Naive thymus-derived CD4-positive, alpha-beta T cell (primary cell): ENCODE data around the gene TPH2. TPM values are rescaled to one million over a fixed set of nuclear protein-coding genes. Genes with fewer than 3 reads are reported as not detected.

Experiments used
- ATAC-seq: fragments of 150-1000 bp; cut with Tn5 transposase; 2 replicates; pipeline ENCODE4 v1.10.0; 2021; ENCODE audit warnings: mild to moderate bottlenecking, moderate library complexity
- CTCF ChIA-PET: fragments of 350-600 bp; sonication (Branson Sonifier 250); formaldehyde crosslinking; loops from one replicate; lab custom pipeline; 2021; ENCODE audit warnings: antibody characterized with exemption; lab: Charles Lee
- POLR2A ChIA-PET: fragments of 350-600 bp; sonication (Branson Sonifier 250); formaldehyde crosslinking; loops from one replicate; lab custom pipeline; 2021; ENCODE audit warnings: antibody characterized with exemption, inconsistent platforms; lab: Charles Lee
- DNase-seq, 9 donors: peaks; one replicate each; pipeline versions ENCODE4 v3.0.0 to v3.0.0-alpha.2; 2020 to 2022; ENCODE audit warnings: mixed read lengths in 1 of 9
- H3K27ac ChIP-seq: one replicate; pipeline ENCODE4 v1.7.0; 2013; ENCODE audit warnings: mild to moderate bottlenecking, low read depth, low read length, moderate library complexity
- H3K27me3 ChIP-seq, 2 donors: one replicate each; pipeline ENCODE4 v1.7.0; 2013; ENCODE audit warnings: low read length in 2 of 2, mild to moderate bottlenecking in 2 of 2, moderate library complexity in 2 of 2; ENCODE audit not compliant: control insufficient read depth in 2 of 2, insufficient read depth in 2 of 2
- H3K36me3 ChIP-seq, 3 experiments: 1 replicate in 2 of 3; 2 replicates in 1 of 3; pipeline ENCODE4 v1.7.0; 2013; ENCODE audit warnings: low read length in 3 of 3, mild to moderate bottlenecking in 3 of 3, moderate library complexity in 1 of 3; ENCODE audit not compliant: insufficient read depth in 3 of 3, control insufficient read depth in 2 of 3
- H3K4me1 ChIP-seq, 2 donors: one replicate each; pipeline ENCODE4 v1.7.0; 2013; ENCODE audit warnings: low read length in 2 of 2, mild to moderate bottlenecking in 2 of 2, moderate library complexity in 1 of 2; ENCODE audit not compliant: control insufficient read depth in 2 of 2, insufficient read depth in 2 of 2
- H3K4me3 ChIP-seq: 2 replicates; pipeline ENCODE4 v1.7.0; 2013; ENCODE audit warnings: mild to moderate bottlenecking, low read length
- H3K9me3 ChIP-seq, 3 experiments: 1 replicate in 2 of 3; 2 replicates in 1 of 3; pipeline ENCODE4 v1.7.0; 2013; ENCODE audit warnings: low read length in 3 of 3; ENCODE audit not compliant: control insufficient read depth in 2 of 3
- H3K27ac Mint-ChIP-seq, 9 donors: one replicate each; pipeline ENCODE4 v1.8.0; 2020 to 2022; ENCODE audit warnings: mixed read lengths in 9 of 9, mild to moderate bottlenecking in 8 of 9, moderate library complexity in 5 of 9, inconsistent platforms in 2 of 9
- H3K27me3 Mint-ChIP-seq, 5 donors: one replicate each; pipeline ENCODE4 v1.8.0; 2021 to 2022; ENCODE audit warnings: mixed read lengths in 5 of 5, mild to moderate bottlenecking in 1 of 5
- H3K36me3 Mint-ChIP-seq, 5 donors: one replicate each; pipeline ENCODE4 v1.8.0; 2020 to 2022; ENCODE audit warnings: mixed read lengths in 5 of 5, mild to moderate bottlenecking in 3 of 5, inconsistent platforms in 1 of 5
- H3K4me1 Mint-ChIP-seq, 7 donors: one replicate each; pipeline ENCODE4 v1.8.0; 2020 to 2022; ENCODE audit warnings: mixed read lengths in 7 of 7, mild to moderate bottlenecking in 3 of 7, inconsistent platforms in 1 of 7
- H3K4me3 Mint-ChIP-seq, 10 donors: one replicate each; pipeline ENCODE4 v1.8.0; 2020 to 2022; ENCODE audit warnings: mild to moderate bottlenecking in 10 of 10, mixed read lengths in 10 of 10, moderate library complexity in 6 of 10, inconsistent platforms in 2 of 10
- H3K9me3 Mint-ChIP-seq, 11 donors: one replicate each; pipeline ENCODE4 v1.8.0; 2020 to 2022; ENCODE audit warnings: mixed read lengths in 11 of 11, mild to moderate bottlenecking in 4 of 11, inconsistent platforms in 1 of 11, moderate library complexity in 1 of 11
- intact Hi-C, 2 donors: fragments of 100-400 bp; cut with micrococcal nuclease; formaldehyde crosslinking; loops; one replicate each; pipeline ENCODE4 v1.15.1; 2023
- polyA plus RNA-seq, 2 donors: library from polyadenylated mRNA; unstranded; fragments of 300-500 nt; fragmentation: Illumina TruSeq; gene quantifications; one replicate each; pipeline ENCODE4 v1.2.3, GENCODE V29; 2021
- total RNA-seq, 6 experiments: library from RNA in 5 of 6; stranded (reverse) in 5 of 6; gene quantifications; 1 replicate in 5 of 6; 2 replicates in 1 of 6; pipeline ENCODE4 v1.2.3 and lab custom pipeline; 2021 to 2026

The TPH2 gene
- total and polyA plus RNA-seq, 7 experiments from 2014 or later: 0.16 TPM; not detected in 6

GRCh38 chr12:72057330-72057914 is 118.8 kb downstream of the TPH2 start:
- Histone ChIP-seq H3K4me3 (no peak overlapping the region), H3K36me3 (no peaks in the 10 kb centered on the region), H3K9me3 (no peaks in the 10 kb centered on the region), H3K27me3 (no peaks in the 10 kb centered on the region), H3K27ac (no peak overlapping the region), H3K4me1 (no peaks in the 10 kb centered on the region)
- ATAC-seq: no peak
- H3K4me1 Mint-ChIP-seq: no peaks in the 10 kb centered on the region
- no peak for DNase-seq
- peaks cover 0 to 10% (median 7%) of the 10 kb centered on the region in 5 donors for H3K27me3 Mint-ChIP-seq
- CTCF ChIA-PET: no interaction called here
- POLR2A ChIA-PET: no interaction called here
- peaks cover 0 to 9% (median 0%) of the 10 kb centered on the region in 11 donors for H3K9me3 Mint-ChIP-seq
- H3K27ac Mint-ChIP-seq: no peak overlapping the region
- intact Hi-C loops: no loop called here
- H3K4me3 Mint-ChIP-seq: no peak overlapping the region
- H3K36me3 Mint-ChIP-seq: no peaks in the 10 kb centered on the region

GRCh38 chr12:72063073-72063472 is 124.4 kb downstream of the TPH2 start:
- POLR2A ChIA-PET: no interaction called here

GRCh38 chr12:72071030-72071429 is 132.4 kb downstream of the TPH2 start:
- no peak overlapping the region for H3K27ac Mint-ChIP-seq
- Histone ChIP-seq H3K4me3 (no peak overlapping the region), H3K9me3 (no peaks in the 10 kb centered on the region), H3K4me1 (no peaks in the 10 kb centered on the region), H3K27ac (no peak overlapping the region), H3K36me3 (no peaks in the 10 kb centered on the region), H3K27me3 (no peaks in the 10 kb centered on the region)
- no peak overlapping the region for H3K4me3 Mint-ChIP-seq
- H3K9me3 Mint-ChIP-seq: peaks cover 4 to 28% (median 12%) of the 10 kb centered on the region in 11 donors
- ChIA-PET CTCF (no interaction called here), POLR2A (no interaction called here)
- no peaks in the 10 kb centered on the region for H3K4me1 Mint-ChIP-seq
- no peak for ATAC-seq
- peaks cover 0 to 6% (median 0%) of the 10 kb centered on the region in 5 donors for H3K36me3 Mint-ChIP-seq
- no peak for DNase-seq
- intact Hi-C loops: no loop called here
- peaks cover 0 to 16% (median 4%) of the 10 kb centered on the region in 5 donors for H3K27me3 Mint-ChIP-seq

More at GRCh38 chr12:72063073-72063472, 124.4 kb downstream of the TPH2 start:
- Mint-ChIP-seq H3K4me3 (no peak overlapping the region), H3K9me3 (peaks cover 0 to 7% (median 0%) of the 10 kb centered on the region in 11 donors), H3K4me1 (no peaks in the 10 kb centered on the region), H3K27me3 (peaks cover 0 to 20% (median 12%) of the 10 kb centered on the region in 5 donors), H3K36me3 (no peaks in the 10 kb centered on the region), H3K27ac (no peak overlapping the region)
- H3K4me3 ChIP-seq: no peak overlapping the region
- H3K36me3 ChIP-seq: no peaks in the 10 kb centered on the region
- no peaks in the 10 kb centered on the region for H3K9me3 ChIP-seq
- CTCF ChIA-PET: no interaction called here
- DNase-seq (no peak), ATAC-seq (no peak)
- H3K27me3 ChIP-seq: no peaks in the 10 kb centered on the region
- intact Hi-C loops: no loop called here
- no peaks in the 10 kb centered on the region for H3K4me1 ChIP-seq
- H3K27ac ChIP-seq: no peak overlapping the region

- H3K27ac Mint-ChIP-seq: no peak overlapping the region
- POLR2A ChIA-PET: no interaction called here
- intact Hi-C loops: no loop called here
Measured at GRCh38 chr12:72072592-72073212, 134.1 kb downstream of the TPH2 start.

GRCh38 chr12:72074065-72074464 is 135.4 kb downstream of the TPH2 start:
- ChIA-PET CTCF (no interaction called here), POLR2A (interaction anchor here (0.6 kb wide), 1 partner anchor 8 kb away, joined by 3 read pairs; no protein-coding TSS in a partner anchor)
- no peaks in the 10 kb centered on the region for H3K4me1 ChIP-seq
- Mint-ChIP-seq H3K4me1 (no peaks in the 10 kb centered on the region), H3K27ac (no peak overlapping the region), H3K27me3 (peaks cover 0 to 7% (median 2%) of the 10 kb centered on the region in 5 donors), H3K9me3 (peaks cover 4 to 28% (median 10%) of the 10 kb centered on the region in 11 donors), H3K4me3 (no peak overlapping the region), H3K36me3 (peaks cover 0 to 6% (median 0%) of the 10 kb centered on the region in 5 donors)
- intact Hi-C loops: no loop called here
- no peak overlapping the region for H3K27ac ChIP-seq
- no peak overlapping the region for H3K4me3 ChIP-seq
- no peaks in the 10 kb centered on the region for H3K27me3 ChIP-seq
- ATAC-seq: no peak
- no peaks in the 10 kb centered on the region for H3K9me3 ChIP-seq
- DNase-seq: no peak
- no peaks in the 10 kb centered on the region for H3K36me3 ChIP-seq

More at GRCh38 chr12:72072592-72073212, 134.1 kb downstream of the TPH2 start:
- no peaks in the 10 kb centered on the region for H3K4me1 ChIP-seq
- no peak overlapping the region for H3K4me3 ChIP-seq
- CTCF ChIA-PET: no interaction called here
- H3K36me3 ChIP-seq: no peaks in the 10 kb centered on the region
- DNase-seq (no peak), ATAC-seq (no peak)
- peaks cover 4 to 28% (median 12%) of the 10 kb centered on the region in 11 donors for H3K9me3 Mint-ChIP-seq
- H3K27me3 ChIP-seq: no peaks in the 10 kb centered on the region
- no peak overlapping the region for H3K27ac ChIP-seq
- peaks cover 0 to 16% (median 4%) of the 10 kb centered on the region in 5 donors for H3K27me3 Mint-ChIP-seq
- no peak overlapping the region for H3K4me3 Mint-ChIP-seq
- H3K9me3 ChIP-seq: no peaks in the 10 kb centered on the region
- H3K36me3 Mint-ChIP-seq: peaks cover 0 to 6% (median 0%) of the 10 kb centered on the region in 5 donors
- no peaks in the 10 kb centered on the region for H3K4me1 Mint-ChIP-seq

GRCh38 chr12:72074956-72075355 is 136.3 kb downstream of the TPH2 start:
- Mint-ChIP-seq H3K27me3 (peaks cover 0 to 7% (median 4%) of the 10 kb centered on the region in 5 donors), H3K4me1 (no peaks in the 10 kb centered on the region), H3K9me3 (peaks cover 4 to 22% (median 10%) of the 10 kb centered on the region in 11 donors), H3K4me3 (no peak overlapping the region), H3K27ac (no peak overlapping the region), H3K36me3 (peaks cover 0 to 6% (median 0%) of the 10 kb centered on the region in 5 donors)
- no peaks in the 10 kb centered on the region for H3K36me3 ChIP-seq
- no peaks in the 10 kb centered on the region for H3K27me3 ChIP-seq
- H3K9me3 ChIP-seq: no peaks in the 10 kb centered on the region
- ATAC-seq (no peak), DNase-seq (no peak)
- ChIA-PET POLR2A (no interaction called here), CTCF (no interaction called here)
- H3K27ac ChIP-seq: no peak overlapping the region
- intact Hi-C loops: no loop called here
- H3K4me3 ChIP-seq: no peak overlapping the region
- H3K4me1 ChIP-seq: no peaks in the 10 kb centered on the region
